ENCODE measurements around the gene C12orf42.
"Not testable (repeated sequence)": the region's sequence is repeated elsewhere in the genome, so short reads cannot be mapped to it uniquely, and the experiment has no call there.

The C12orf42 gene

DNA sequence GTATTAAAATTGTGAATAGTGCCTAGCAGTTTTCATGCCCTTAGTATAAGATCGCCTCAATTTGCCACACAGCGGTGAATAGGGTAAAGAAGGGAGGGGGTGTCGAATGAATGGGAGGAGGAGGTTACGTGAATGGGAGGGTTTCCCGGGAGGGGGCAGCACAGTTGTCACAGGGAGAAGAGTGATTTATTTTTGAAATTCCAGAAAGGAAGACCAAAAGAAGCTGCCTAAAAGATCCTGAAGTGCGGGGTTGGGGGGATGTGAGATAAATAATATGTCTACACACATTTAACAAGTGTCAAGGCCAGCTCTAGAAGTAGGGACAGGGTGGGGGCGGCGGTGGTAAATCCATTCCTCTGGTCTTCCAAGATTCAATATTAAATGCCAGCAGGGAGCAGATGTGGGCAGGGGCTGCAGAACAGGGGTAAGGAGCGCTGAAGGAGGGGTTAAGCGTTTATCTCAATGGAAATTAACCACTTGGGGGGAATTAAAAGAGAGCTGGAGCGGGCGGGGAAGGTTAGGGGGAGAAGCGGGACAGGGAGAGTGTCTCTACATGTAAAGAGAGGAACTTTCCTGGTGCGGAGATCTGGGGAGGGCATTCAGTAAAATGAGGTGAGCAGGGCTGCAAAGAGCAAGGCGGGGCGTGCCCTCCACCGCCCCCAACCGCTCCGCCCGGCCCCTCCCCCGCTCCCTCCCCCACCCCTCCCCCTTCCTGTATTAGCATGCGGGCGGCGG is 867 bp downstream of the C12orf42 start:
- DNase-seq (ENCODE audit: low read depth), result no peak

DNA sequence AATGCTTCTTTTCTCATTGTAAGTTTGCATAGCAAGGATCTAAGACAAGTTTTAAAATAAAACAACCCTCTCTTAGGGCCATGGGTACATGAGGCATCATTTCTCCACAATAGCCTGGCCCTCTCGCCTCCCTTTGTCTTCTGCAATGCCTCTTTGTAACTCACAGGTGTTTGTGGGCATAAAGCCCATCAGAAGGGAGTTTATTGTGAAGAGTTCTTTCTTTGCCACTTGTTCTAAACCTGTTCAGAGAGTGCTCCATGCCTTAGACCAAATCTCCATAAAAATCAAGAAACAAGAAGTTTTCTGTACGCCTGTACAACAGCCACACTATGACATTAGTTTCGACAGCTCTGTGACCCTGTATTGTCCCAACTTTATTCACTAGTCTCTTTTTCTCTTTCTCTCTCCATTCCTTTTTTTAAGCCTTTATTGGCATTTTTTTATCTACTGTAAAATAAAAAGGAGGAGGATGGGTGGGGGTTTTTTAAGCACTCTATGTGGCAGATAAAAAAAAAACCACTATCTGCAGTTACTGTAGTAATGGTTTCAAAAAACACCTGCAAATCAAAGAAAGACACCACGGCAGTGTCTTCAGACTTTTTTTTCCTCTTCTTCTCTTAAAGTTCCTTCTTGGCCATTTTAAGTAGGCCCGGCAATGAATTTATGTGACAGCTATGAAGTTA is 1.6 kb downstream of the C12orf42 start:
- no peak for DNase-seq (ENCODE audit: low read depth)

DNA sequence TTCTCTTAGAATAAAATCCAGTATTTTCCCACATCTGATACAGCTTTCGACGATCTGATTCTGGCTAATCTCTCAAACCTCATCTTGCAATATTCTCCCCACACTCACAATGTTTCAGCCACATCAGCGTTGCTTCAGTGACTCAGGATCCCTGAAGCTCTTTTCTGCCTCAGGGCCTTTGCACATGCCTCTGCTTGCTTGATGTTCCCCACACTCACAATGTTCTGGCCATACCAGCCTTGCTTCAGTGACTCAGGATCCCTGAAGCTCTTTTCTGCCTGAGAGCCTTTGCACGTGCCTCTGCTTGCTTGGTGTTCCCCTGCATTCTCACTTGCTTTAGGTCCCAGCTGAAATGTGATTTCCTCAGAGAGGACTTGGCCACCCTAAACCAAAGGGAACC is 2.6 kb downstream of the C12orf42 start:
- no peak for DNase-seq (ENCODE audit: low read depth)

DNA sequence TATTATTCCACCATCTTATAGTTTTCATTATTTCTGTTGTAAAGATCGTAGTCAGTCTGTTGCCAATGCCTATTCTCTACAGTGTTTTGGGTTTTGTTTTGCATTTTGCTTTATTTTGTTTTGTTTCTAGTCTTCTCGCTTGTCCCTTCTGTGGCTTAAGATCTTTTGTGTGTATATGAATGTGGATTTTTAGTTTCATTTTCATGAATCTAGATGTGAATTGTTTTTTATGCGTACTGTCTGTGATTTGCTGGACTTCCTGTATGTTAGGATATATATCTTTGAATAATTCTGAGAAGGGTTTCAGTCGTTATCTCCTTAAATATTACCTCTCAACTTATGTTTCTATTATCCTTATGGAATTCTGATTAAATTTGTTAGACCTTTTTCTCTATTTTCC is 13.4 kb downstream of the C12orf42 start:
- no peak for DNase-seq (ENCODE audit: low read depth)

DNA sequence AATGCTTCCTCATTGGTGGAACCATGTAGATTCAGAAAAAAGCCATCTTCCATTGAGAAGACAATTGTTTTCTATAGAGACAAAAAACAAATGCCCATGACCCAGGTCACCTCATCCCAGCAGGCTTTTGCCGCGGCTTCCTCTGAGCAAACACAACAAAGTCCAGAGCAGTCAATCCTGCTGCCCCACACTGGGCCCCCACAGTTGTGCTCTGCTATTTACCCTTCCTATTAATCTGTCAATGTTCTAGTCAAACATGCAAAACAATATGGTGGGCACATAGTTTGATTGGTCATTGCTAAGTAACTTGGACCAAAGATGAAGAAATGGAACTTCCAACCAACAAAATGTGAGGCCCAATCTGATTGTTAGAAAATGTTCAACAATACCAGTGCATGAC is 20.7 kb downstream of the C12orf42 start:
- no peak for DNase-seq (ENCODE audit: low read depth)

DNA sequence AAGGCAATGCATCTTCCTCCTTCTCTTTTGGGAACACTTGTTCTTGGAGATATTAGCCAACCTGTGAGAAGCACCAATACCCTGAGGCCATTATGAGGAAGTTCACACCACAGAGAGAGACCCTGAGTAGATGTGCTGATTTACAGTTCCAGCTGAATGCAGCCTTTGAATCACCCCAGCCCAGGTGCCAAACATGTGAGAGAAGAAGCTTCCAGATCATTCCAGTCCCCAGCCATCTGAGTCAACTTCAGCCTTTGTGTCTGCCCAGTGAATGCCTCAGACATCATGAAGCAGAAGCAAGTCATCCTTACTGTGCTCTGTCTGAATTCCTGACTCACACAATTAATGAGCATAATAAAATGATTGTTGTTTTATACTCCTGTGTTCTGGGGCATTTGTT is 25.1 kb downstream of the C12orf42 start:
- DNase-seq (ENCODE audit: low read depth), result no peak

DNA sequence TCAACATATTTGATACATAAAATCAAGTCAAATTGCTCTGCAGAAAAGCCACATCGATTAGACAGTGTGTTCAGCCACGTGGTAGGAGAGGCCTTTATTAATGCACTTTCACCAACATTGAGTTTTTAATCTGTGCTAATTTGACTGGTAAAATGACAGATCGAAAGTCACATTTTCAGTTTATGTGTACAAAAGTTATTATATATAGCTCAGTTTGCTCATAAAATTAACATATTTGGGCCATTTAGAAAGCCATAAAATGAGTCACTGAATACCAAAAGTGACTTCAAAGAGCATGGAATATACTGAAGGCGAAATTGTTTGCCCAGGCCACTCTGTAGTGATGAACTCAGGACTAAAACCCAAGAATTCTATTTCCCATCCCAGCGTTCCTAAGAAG is 26.0 kb downstream of the C12orf42 start:
- no peak for DNase-seq (ENCODE audit: low read depth)

DNA sequence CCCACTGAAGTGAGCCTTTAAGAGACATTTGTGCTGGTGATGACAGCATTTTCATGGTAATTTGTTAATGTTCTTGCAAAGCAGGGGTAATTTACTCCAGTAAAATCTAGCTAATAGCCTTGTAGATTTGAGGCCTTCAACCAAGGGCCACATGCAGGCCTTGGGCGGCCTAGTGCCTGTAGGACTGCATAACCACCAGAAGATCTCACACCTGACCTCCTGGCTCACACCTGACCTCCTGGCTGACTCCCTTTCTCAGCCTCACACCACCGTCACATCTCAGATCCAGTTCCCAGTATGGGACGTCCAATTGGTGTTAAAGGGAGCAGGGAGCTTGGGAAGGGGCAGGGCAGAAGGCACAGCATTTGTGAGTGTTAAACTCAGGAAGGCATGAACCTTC is 26.9 kb downstream of the C12orf42 start:
- DNase-seq (ENCODE audit: low read depth), result no peak

DNA sequence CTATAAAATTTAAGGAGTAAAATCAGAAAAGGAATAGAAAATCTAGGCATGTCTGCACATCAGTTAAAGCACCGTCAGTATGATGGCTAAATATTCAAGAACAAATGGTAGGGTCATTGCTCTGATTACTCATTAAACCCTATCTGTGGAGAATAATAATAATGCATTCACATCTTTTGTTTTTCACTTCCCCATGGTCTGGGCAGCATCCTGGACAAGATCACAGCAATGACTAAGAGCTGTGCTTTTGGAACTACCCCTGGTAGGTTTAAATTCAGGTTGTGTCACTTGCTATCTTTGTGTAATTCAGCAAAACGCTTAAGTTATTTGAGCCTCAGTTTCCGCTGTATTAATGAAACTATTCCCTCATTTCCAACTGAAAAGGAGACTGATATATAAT is 33.1 kb downstream of the C12orf42 start:
- no peak for DNase-seq (ENCODE audit: low read depth)

DNA sequence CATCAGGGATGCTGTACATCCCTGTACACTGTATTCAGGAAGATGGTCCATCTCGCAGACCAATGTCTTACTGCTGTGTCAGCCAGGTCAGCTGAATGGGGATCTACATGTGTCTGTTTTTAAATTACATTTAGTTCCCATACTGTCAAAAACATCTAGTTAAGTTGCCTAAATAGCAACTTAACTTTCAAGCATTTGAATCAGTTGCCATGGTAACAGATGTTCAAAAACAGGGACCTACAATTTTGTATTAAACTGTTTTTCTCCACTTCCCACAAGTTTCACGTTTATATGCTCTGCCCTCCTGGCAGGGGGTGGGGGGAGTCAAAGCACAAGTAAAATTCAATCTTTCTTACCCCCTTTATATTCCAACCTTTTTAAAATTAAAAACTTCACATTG is 38.3 kb downstream of the C12orf42 start:
- DNase-seq (ENCODE audit: low read depth), result no peak

DNA sequence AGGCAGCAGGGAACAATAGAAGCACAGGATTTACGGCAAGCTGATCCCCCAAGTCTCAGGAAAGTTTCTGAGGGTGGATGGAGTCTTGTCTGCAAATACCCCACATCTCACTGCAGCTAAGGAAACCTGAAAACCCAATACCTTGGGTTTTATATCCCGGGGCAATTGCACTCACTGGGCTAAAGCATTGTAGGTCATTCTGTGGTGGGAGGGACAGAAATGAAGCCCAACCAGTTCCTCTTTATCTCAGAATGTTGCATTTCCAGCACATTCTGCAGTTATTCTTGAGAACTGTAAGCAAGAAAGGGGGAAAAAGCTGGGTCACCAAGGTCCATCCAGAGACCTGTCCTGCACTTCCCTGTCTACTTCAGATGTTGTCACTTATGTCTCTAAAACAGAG is 39.8 kb downstream of the C12orf42 start:
- no peak for DNase-seq (ENCODE audit: low read depth)

DNA sequence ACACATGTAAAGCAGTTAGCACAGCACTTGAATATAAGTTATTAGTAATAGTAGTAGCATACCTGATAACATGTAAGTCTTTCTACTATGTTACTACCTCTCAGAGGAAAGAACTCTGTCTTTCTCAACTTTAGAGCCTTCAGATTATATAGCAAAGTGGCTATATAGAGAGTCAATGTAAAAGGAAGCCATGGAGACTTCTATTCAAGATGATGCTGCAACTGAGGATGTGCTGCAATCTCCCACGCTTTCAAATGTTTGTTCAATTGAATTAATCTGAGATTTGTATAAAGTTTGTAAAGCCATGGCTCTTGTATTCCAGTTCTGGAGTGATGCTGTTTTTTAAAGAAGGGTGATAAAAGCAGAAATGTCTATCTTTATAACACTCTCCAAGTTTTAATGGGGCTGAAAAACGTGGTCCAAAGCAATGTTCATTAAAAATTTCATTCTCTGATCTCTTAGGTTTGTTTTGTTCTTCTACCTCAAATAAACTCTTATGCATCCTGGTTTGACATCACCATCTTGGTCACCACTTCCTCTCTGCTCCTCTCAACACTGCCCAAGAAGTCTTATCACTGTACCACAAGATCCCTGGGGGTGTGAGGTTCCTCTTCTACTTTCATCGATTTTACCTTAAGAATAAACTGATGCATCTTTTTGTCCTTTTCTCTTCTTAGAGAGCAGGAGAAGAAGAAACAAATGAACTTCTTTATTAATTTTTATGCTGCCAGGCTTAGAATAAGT is 40.6 kb downstream of the C12orf42 start:
- no peak for DNase-seq (ENCODE audit: low read depth)

DNA sequence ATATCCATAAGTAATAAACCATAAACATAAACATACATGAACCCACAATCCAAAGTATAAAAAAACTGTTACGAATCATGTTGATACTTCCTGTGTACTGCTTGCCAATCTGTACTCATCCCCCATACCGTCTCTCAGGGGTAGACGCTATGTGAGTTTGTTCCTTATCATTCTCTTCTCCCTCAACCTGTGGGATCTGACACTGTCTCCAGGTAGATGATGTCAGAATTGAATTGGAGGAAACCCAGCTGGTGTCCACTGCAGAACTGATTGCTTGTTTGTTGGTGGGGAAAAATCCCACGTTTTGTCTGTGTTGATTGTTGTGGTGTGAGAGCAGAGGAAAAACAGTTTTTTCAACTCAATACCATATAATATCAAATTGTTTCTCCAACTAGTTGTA is 50.8 kb downstream of the C12orf42 start:
- no peak for DNase-seq (ENCODE audit: low read depth)

DNA sequence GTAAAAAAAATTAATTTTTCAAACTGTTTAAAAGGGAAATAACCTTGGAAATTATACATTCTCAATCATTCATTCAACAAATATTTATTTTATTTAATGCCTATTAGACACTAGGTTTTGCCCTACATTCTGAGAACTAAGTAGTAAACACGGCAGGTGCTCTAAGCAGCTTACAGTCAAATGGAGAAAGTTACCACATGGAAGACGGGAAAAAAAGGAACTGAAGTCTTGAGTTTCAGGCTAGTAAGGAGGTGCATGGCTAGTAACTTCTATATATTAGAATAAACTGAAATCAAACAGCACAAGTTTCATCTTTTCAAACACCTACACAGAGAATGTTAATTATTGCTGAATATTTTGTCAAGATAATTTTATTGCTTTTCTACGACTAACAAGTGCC is 52.9 kb downstream of the C12orf42 start:
- DNase-seq (ENCODE audit: low read depth), result no peak

DNA sequence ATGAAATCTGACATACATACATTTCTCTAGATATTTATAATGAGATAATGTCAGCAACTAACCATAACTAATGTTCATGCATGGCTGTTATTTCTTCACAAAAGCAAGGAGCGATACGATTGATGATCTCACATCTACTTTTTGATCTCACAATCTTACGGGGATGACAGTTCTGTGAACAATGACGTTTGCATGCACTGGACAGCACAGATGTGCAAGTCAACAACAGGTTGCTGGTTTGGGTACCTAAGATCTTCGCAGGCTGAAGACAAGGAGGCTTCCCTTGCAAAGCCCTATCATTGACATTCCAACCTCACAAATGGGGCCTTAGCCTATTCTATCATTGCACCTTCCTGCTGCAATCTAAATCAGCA is 53.6 kb downstream of the C12orf42 start:
- no peak for DNase-seq (ENCODE audit: low read depth)

DNA sequence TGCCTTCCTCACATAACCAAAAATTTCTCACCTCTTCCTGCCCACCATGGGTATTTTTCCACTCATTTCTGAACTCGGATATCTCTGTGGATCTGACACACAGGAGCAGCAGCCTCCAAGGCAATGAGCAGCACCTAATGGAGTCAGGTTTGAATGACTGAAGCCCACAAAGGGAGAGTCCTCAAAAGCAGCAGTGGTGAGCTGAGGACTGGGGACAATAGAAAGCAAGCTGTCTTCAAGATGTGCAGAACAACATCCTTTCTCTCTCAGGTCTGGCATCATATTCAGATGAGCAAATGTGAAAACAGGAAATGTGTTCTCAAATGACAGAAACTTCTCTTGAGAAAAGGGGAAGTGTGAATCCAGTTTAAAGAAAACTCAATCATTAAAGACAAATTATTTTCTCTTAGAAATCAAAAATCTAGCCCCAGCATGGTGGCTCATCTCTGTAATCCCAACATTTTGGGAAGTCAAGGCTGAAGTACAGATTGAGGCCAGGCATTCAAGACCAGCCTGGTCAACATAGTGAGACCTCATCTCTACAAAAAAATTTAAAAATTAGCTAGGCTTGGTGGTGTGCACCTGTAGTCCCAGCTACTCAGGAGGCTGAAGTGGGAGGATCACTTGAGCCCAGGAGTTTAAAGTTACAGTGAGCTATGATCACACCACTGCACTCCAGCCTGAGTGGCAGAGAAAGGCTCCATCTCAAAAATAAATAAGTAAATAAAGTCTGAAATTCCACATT is 54.2 kb downstream of the C12orf42 start:
- DNase-seq (ENCODE audit: low read depth), result no peak

DNA sequence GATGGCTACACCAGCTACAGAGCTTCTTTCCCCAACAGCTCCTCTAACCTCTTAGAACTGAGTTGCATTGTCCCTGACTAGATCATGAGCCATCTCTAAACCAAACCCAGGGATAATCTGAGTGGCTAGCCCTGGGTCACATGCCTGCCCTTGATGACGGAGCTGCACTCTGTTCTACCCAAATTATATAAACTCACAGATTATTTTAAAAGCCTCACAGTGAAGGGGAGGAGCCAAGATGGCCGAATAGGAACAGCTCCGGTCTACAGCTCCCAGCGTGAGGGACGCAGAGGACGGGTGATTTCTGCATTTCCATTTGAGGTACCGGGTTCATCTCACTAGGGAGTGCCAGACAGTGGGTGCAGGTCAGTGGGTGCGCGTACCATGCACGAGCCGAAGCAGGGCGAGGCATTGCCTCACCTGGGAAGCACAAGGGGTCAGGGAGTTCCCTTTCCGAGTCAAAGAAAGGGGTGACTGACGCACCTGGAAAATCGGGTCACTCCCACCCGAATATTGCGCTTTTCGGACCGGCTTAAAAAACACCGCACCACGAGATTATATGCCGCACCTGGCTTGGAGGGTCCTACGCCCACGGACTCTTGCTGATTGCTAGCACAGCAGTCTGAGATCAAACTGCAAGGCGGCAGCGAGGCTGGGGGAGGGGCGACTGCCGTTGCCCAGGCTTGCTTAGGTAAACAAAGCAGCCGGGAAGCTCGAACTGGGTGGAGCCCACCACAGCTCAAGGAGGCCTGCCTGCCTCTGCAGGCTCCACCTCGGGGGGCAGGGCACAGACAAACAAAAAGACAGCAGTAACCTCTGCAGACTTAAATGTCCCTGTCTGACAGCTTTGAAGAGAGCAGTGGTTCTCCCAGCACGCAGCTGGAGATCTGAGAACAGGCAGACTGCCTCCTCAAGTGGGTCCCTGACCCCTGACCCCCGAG is 61.3 kb downstream of the C12orf42 start:
- not testable (repeated sequence) for DNase-seq (ENCODE audit: low read depth)

DNA sequence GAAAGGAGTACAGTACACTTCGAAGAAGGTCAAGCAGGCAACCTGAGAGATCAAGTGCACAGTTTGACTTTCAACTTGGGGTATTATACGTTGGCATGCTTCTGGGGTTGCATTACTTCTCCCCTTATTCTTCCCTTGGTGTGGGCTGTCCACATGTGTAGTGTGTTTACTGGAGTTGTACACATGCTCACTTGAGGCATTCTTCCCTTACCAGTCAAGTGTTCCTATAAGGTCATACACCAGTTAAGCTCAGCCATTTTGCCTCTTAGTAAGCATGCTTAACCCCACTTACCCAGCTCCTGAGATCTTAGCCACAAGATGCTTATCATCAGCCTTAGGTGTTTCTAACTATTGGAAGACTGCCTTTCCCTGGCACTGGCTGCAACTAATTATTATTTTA is 63.8 kb downstream of the C12orf42 start:
- DNase-seq (ENCODE audit: low read depth), result no peak

DNA sequence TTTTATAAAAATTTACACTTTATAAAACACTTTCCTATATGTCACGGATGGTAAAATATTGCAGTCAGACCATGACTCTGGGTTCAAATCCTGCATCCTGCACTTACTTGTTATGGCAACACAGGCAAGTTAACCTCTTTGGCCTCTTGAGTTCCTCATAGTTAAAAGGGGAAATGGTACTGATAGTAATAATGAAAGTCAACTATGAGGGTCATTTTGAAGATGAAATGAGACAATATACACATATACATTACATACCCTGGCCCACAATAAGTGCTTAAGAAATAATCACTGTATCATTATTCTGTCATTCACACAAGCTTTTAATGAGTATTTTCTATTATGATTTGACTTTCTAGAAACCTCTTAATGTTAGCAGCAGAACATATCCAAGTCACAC is 64.4 kb downstream of the C12orf42 start:
- DNase-seq (ENCODE audit: low read depth), result no peak

DNA sequence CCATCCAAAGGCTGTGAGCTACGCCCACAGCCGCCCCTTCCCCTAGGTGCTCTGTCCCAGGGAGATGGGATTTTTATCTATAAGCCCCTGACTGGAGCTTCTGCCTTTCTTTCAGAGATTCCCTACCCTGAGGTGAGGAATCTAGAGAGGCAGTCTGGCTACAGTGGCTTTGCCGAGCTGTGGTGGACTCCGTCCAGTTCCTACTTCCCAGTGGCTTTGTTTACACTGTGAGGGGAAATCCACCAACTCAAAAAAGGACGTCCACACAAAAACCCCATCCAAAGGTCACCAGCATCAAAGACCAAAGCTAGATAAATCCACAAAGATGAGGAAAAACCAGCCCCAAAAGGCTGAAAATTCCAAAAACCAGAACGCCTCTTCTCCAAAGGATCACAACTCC is 70.1 kb downstream of the C12orf42 start:
- not testable (repeated sequence) for DNase-seq (ENCODE audit: low read depth)

DNA sequence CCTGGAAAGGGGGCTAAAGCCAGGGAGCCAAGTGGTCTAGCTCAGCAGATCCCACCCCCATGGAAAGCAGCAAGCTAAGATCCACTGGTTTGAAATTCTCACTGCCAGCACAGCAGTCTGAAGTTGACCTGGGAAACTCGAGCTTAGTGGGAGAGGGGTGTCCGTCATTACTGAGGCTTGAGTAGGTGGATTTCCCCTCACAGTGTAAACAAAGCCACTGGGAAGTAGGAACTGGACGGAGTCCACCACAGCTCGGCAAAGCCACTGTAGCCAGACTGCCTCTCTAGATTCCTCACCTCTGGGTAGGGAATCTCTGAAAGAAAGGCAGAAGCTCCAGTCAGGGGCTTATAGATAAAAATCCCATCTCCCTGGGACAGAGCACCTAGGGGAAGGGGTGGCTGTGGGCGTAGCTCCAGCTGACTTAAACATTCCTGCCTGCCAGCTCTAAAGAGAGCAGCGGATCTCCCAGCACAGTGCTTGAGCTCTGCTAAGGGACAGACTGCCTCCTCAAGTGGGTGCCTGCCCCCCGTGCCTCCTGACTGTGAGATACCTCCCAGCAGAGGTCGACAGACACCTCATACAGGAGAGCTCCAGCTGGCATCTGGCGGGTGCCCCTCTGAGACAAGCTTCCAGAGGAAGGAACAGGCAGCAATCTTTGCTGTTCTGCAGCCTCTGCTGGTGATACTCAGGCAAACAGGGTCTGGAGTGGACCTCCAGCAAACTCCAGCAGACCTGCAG is 70.8 kb downstream of the C12orf42 start:
- DNase-seq (ENCODE audit: low read depth), result not testable (repeated sequence)
